ENCODE data around the gene KRT80.
A peak's percentile ranks its signal among the peaks of the same experiment; 100 is the strongest.

KRT80 gene

DNA sequence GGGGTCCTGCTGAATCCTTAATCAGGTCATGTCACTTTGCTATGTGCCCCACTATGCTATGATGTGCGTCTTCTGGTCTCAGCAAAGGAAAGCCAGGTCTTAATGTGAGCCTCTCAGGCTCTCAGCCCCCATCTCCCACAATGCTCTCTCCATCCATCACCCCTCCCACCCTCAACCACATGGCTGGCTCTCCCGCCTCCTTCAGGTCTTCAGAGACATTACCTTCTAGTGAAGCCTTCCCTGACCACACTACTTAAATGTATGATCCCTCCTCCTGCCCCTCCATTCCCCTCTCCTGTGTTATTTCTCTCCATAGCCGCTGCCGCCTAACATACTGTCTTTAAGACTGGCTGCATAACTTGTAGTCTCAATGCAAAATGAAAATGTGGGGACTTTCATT lies 50.5 kb downstream of the KRT80 start:
- Histone ChIP-seq H3K4me3 (ENCODE audit: low read depth, low read length) (no peak overlapping the region), H3K36me3 (ENCODE audit: control insufficient read depth, insufficient read depth, low read length) (no peaks in the 10 kb centered on the region), H3K4me1 (ENCODE audit: control insufficient read depth, insufficient read depth, low read length) (peaks cover 7% of the 10 kb centered on the region; the same call in 1 of the 2 replicates), H3K27ac (ENCODE audit: low read depth, low read length) (no peak overlapping the region), H3K9me3 (ENCODE audit: control insufficient read depth, insufficient read depth, low read length) (no peaks in the 10 kb centered on the region), H3K9ac (ENCODE audit: low read depth, low read length) (no peak overlapping the region), H3K27me3 (ENCODE audit: control insufficient read depth, insufficient read depth, low read length) (no peaks in the 10 kb centered on the region)

DNA sequence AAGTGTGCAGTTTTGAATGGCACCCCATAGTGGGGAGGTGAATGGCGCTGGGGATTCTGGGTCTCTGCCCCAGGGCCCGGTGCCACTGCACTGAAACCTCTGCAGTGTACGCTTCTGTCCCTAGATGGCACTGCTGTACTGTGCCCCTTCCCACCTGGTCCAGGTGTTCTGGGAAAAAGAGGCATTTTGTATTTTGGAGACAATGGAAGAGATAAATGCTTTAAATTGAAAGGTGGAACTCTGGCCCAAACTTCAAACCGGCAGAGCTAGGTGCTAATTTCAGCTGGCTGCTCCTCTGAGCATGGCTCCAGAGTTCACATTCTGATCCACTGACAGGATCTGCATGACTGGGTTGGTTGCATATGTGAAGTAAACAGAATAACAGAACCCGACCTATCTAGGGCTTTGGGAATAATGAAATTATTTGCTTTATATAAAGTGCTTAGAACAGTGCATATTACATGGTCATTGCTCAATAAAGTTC lies 52.2 kb downstream of the KRT80 start:
- Histone ChIP-seq H3K27me3 (ENCODE audit: control insufficient read depth, insufficient read depth, low read length) (no peaks in the 10 kb centered on the region), H3K27ac (ENCODE audit: low read depth, low read length) (no peak overlapping the region), H3K4me3 (ENCODE audit: low read depth, low read length) (no peak overlapping the region), H3K4me1 (ENCODE audit: control insufficient read depth, insufficient read depth, low read length) (peaks cover 2% of the 10 kb centered on the region; the same call in 1 of the 2 replicates), H3K36me3 (ENCODE audit: control insufficient read depth, insufficient read depth, low read length) (no peaks in the 10 kb centered on the region), H3K9ac (ENCODE audit: low read depth, low read length) (no peak overlapping the region), H3K9me3 (ENCODE audit: control insufficient read depth, insufficient read depth, low read length) (no peaks in the 10 kb centered on the region)

DNA sequence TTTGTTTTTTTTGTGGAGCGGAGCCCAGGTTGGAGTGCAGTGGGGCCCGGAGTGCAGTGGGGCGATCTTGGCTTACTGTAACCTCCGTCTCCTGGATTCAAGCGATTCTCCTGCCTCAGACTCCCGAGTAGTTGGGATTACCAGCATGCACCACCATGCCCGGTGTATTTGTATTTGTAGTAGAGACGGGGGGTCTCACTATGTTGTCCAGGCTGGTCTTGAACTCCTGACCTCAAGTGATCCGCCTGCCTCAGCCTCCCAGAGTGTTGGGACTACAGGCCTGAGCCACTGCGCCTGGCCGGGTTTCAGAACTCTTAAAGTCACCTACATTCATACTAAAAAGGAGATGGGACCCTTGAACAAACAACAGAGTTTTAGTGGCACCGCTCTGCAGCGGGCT lies 52.7 kb downstream of the KRT80 start:
- no peak overlapping the region for H3K4me3 ChIP-seq (ENCODE audit: low read depth, low read length)
- H3K9me3 ChIP-seq (ENCODE audit: control insufficient read depth, insufficient read depth, low read length): no peaks in the 10 kb centered on the region
- H3K9ac ChIP-seq (ENCODE audit: low read depth, low read length): no peak overlapping the region
- H3K27ac ChIP-seq (ENCODE audit: low read depth, low read length): no peak overlapping the region
- no peaks in the 10 kb centered on the region for H3K36me3 ChIP-seq (ENCODE audit: control insufficient read depth, insufficient read depth, low read length)
- no peaks in the 10 kb centered on the region for H3K27me3 ChIP-seq (ENCODE audit: control insufficient read depth, insufficient read depth, low read length)
- H3K4me1 ChIP-seq (ENCODE audit: control insufficient read depth, insufficient read depth, low read length): peaks cover 2% of the 10 kb centered on the region; the same call in 1 of the 2 replicates

DNA sequence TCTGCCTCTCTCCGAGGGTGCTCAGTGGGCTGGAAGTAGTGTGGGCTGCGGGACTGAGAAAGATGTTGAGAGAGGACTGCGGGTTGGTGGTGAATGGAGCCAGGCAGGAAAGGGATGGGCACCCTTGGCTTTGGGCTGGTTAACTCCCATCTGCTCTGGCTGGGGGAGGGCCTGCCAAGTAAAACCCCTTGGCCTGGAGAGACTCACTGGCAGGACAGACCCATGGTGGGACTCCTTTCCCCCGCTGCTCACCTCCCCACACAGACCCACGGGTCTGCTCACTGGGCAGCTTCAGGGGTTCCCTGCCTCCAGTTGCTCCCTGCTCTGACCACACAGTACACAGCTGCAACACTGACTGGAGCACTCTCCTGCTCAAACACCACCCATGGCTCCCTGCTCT lies 54.1 kb downstream of the KRT80 start:
- Histone ChIP-seq H3K36me3 (ENCODE audit: control insufficient read depth, insufficient read depth, low read length) (no peaks in the 10 kb centered on the region), H3K9ac (ENCODE audit: low read depth, low read length) (no peak overlapping the region), H3K27me3 (ENCODE audit: control insufficient read depth, insufficient read depth, low read length) (no peaks in the 10 kb centered on the region), H3K27ac (ENCODE audit: low read depth, low read length) (no peak overlapping the region), H3K4me3 (ENCODE audit: low read depth, low read length) (no peak overlapping the region), H3K4me1 (ENCODE audit: control insufficient read depth, insufficient read depth, low read length) (peaks cover 2% of the 10 kb centered on the region; the same call in 1 of the 2 replicates), H3K9me3 (ENCODE audit: control insufficient read depth, insufficient read depth, low read length) (no peaks in the 10 kb centered on the region)

DNA sequence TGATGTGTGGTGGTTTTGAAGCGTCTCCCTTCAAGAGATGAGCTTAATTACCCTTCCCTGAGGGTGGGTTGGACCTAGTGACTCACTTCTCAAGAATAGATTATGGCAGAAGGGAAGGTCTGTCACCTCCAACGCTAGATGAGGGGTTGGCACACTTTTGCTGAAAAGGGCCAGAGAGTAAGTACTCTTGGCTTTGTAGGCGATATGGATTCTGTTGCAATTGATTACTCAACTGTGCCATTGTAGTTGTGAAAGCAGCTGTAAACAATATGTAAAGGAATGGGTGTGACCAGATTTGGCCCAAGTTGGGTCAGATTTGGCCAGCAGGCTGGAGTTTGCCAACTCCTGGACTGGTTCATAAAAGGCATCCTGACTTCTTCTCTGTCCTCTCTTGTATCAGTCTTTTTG lies 59.1 kb downstream of the KRT80 start:
- Histone ChIP-seq H3K9ac (ENCODE audit: low read depth, low read length) (no peak overlapping the region), H3K36me3 (ENCODE audit: control insufficient read depth, insufficient read depth, low read length) (no peaks in the 10 kb centered on the region), H3K4me1 (ENCODE audit: control insufficient read depth, insufficient read depth, low read length) (peaks cover 5% of the 10 kb centered on the region), H3K4me3 (ENCODE audit: low read depth, low read length) (no peak overlapping the region), H3K9me3 (ENCODE audit: control insufficient read depth, insufficient read depth, low read length) (no peaks in the 10 kb centered on the region), H3K27ac (ENCODE audit: low read depth, low read length) (no peak overlapping the region), H3K27me3 (ENCODE audit: control insufficient read depth, insufficient read depth, low read length) (no peaks in the 10 kb centered on the region)

DNA sequence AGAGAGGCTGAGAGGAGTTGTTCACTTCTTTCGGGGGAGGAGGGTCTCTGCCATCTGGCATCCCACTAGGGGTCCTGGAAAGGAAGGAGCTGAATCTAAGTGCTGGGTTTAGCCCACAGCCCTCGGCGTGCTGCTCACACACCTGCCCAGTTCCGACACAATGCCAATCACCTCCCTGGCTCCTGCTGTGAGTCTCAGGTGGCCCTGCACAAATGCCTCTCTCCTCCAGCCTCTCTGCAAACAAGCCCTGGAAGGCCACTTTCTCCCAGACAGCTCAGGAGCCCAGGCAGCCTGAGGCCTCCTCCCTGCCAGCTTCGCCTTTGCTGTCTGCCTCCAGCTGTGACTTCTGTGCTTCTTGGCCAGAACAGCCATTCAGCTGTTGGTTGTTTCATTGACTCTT lies 61.1 kb downstream of the KRT80 start:
- Histone ChIP-seq H3K36me3 (ENCODE audit: control insufficient read depth, insufficient read depth, low read length) (no peaks in the 10 kb centered on the region), H3K4me1 (ENCODE audit: control insufficient read depth, insufficient read depth, low read length) (peaks cover 25% of the 10 kb centered on the region), H3K9ac (ENCODE audit: low read depth, low read length) (no peak overlapping the region), H3K27ac (ENCODE audit: low read depth, low read length) (no peak overlapping the region), H3K4me3 (ENCODE audit: low read depth, low read length) (no peak overlapping the region), H3K27me3 (ENCODE audit: control insufficient read depth, insufficient read depth, low read length) (no peaks in the 10 kb centered on the region), H3K9me3 (ENCODE audit: control insufficient read depth, insufficient read depth, low read length) (no peaks in the 10 kb centered on the region)

DNA sequence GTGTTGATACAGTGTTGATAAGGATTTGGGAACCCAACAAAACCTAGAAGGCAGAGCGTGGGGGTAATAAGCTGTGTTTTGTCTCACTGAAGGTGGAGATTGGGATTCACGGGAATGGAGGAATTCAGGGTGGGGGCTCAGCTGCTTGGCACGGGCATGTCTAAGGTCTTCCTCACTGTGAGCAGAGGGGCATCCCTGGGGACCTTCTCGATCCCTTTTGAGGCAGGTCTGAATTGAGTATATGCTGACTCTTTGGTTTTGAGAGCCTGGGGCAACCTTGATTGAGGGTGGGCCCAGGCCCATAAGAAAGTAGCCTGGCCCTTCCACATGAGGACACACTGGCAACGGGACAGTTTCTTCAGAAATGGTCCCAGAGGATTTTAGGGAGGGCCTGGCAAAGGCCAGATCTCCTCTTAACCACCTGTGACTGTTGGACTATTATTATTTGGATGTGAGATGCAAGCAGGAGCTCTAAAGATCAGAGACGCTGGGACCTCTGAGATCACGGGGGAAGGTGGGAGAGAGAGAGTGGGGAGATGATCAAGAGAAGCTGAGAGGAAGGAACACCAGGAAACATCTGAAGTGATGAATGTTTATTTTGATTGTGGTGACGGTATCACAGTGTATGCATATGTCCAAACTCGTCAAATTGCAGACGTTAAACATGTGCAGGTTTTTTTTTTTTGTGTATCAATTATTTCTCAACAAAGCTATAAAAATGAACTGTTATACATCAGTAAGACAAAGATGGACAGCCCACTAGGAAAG lies 63.9 kb downstream of the KRT80 start:
- Histone ChIP-seq H3K4me1 (ENCODE audit: control insufficient read depth, insufficient read depth, low read length) (peaks cover 44% of the 10 kb centered on the region), H3K4me3 (ENCODE audit: low read depth, low read length) (no peak overlapping the region), H3K9me3 (ENCODE audit: control insufficient read depth, insufficient read depth, low read length) (no peaks in the 10 kb centered on the region), H3K36me3 (ENCODE audit: control insufficient read depth, insufficient read depth, low read length) (no peaks in the 10 kb centered on the region), H3K27ac (ENCODE audit: low read depth, low read length) (no peak overlapping the region), H3K9ac (ENCODE audit: low read depth, low read length) (no peak overlapping the region), H3K27me3 (ENCODE audit: control insufficient read depth, insufficient read depth, low read length) (no peaks in the 10 kb centered on the region)

DNA sequence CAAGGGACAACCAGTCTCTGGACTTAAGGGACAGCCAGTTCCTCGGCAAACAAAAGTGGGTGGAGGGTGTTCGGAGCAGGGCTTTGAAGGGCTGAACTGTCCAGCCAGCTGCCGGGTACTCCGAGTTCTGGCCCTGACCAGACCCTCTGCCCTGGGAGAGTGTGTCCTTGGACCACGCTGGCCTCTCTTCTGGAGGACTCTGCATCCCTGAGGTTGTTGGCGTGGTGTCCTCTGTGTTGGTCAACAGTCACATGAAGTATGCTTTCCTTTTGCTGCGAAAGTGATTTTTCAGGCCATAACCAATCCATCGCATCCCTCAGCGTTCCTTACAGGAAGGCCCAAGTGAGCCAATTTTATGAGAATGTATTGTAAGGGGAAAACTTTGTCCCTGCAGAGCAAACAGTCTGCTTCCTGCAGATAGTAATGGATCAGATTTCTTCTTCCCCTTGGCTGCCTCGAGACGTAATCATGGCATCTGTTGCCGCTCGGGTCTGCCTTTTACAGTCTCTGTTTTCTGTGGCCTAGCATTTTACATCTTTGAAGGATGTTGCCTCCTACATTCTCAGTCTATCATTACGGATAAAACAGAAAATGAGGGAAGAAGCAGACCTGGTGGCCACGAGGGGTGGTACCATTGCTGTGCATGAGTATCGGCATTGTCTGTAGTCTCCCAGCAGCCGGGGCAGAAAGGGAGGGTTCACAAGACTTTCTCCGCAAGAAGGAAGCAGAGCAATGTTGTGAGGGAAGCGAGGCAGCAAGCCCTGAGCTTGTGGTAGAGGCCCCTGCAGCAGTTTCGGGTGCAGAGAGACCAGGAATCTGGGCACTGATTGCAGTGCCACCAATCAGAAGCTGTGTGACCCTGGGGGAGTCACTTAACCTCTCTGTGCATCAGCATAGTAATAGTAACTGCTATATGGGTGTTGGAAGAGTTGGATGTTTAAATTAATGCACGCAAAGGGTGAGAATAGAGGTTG lies 64.9 kb downstream of the KRT80 start:
- Histone ChIP-seq H3K27ac (ENCODE audit: low read depth, low read length) (peak overlapping the region; percentile 93), H3K4me3 (ENCODE audit: low read depth, low read length) (no peak overlapping the region), H3K9me3 (ENCODE audit: control insufficient read depth, insufficient read depth, low read length) (no peaks in the 10 kb centered on the region), H3K36me3 (ENCODE audit: control insufficient read depth, insufficient read depth, low read length) (no peaks in the 10 kb centered on the region), H3K4me1 (ENCODE audit: control insufficient read depth, insufficient read depth, low read length) (peaks cover 52% of the 10 kb centered on the region), H3K9ac (ENCODE audit: low read depth, low read length) (no peak overlapping the region), H3K27me3 (ENCODE audit: control insufficient read depth, insufficient read depth, low read length) (no peaks in the 10 kb centered on the region)

DNA sequence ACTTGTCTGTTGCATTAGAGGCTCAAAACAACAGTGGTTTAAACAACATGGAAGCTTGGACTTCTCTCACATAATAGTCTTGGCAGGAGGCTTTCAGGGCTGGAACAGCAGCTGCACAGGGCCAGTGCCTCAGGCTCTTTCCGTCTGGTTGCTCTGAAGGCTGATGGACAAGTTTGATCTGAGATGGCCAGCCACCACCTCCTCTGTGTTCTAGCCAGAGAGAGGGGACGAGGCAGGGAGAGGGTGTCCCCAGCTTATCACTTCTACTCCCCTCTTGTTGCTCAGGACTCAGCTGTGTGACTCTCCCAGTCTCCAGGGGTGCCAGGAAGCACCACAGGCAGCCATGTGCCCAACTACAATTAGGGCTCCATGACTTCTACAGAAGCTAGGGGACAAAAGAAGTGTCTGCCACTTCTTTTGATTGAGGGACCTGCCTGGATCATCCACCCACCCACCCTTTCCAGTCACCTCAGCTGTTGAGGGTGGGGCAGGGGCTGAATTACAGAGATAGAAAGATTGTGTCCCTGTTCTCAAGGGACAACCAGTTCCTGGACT lies 65.7 kb downstream of the KRT80 start:
- Histone ChIP-seq H3K9me3 (ENCODE audit: control insufficient read depth, insufficient read depth, low read length) (no peaks in the 10 kb centered on the region), H3K36me3 (ENCODE audit: control insufficient read depth, insufficient read depth, low read length) (no peaks in the 10 kb centered on the region), H3K27ac (ENCODE audit: low read depth, low read length) (peak overlapping the region; percentile 93), H3K27me3 (ENCODE audit: control insufficient read depth, insufficient read depth, low read length) (no peaks in the 10 kb centered on the region), H3K4me3 (ENCODE audit: low read depth, low read length) (peak overlapping the region; percentile 19; the same call in 1 of the 2 replicates), H3K4me1 (ENCODE audit: control insufficient read depth, insufficient read depth, low read length) (peaks cover 56% of the 10 kb centered on the region), H3K9ac (ENCODE audit: low read depth, low read length) (peak overlapping the region; percentile 55)

DNA sequence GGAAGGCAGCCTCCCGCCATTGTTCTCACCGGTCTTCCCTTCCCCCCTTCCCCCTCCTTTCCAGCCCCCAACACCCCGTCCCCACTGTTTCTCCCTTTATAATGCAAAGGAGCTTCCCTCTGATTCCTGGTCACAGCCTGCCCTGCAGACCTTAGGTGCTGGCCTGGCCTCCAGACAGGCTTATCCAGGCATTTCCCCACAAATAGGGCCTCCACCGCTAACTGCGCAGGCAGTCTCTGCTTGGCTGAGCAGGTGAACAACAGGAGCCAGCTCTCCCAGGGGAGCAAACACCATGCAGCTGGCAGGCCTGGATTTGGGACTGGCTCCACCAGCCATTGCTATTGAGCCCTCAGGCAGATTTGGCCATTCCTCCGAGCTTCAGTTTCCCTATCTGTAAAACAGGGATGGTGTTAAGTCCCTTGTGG lies 66.3 kb downstream of the KRT80 start:
- H3K4me3 ChIP-seq (ENCODE audit: low read depth, low read length): peak overlapping the region; percentile 19; the same call in 1 of the 2 replicates
- H3K27ac ChIP-seq (ENCODE audit: low read depth, low read length): peak overlapping the region; percentile 93

More for the DNA sequence above, 66.3 kb downstream of the KRT80 start:
- peaks cover 52% of the 10 kb centered on the region for H3K4me1 ChIP-seq (ENCODE audit: control insufficient read depth, insufficient read depth, low read length)
- H3K9ac ChIP-seq (ENCODE audit: low read depth, low read length): peak overlapping the region; percentile 55
- H3K36me3 ChIP-seq (ENCODE audit: control insufficient read depth, insufficient read depth, low read length): no peaks in the 10 kb centered on the region
- H3K27me3 ChIP-seq (ENCODE audit: control insufficient read depth, insufficient read depth, low read length): no peaks in the 10 kb centered on the region
- H3K9me3 ChIP-seq (ENCODE audit: control insufficient read depth, insufficient read depth, low read length): no peaks in the 10 kb centered on the region

All from HUES48 (cell line).